Spleen (tissue), 11 donors: ENCODE results near the gene ABCG2. TPM values are rescaled to one million over a fixed set of nuclear protein-coding genes. Genes with fewer than 3 reads are reported as not detected.

Experiments
- DNase-seq: peaks from one replicate; pipeline ENCODE4 v3.0.0-alpha.2; 2020
- H3K27ac ChIP-seq, 8 donors: fragments of 200-600 bp; sonication (generic) in 7 of 8; 1 replicate in 4 of 8; 2 replicates in 4 of 8; pipeline versions ENCODE4 v1.5.0 to v1.8.0; 2016 to 2021; ENCODE audit warnings: inconsistent platforms in 4 of 8, mild to moderate bottlenecking in 4 of 8, moderate library complexity in 1 of 8
- H3K27me3 ChIP-seq, 7 donors: fragments of 200-600 bp; sonication (generic) in 6 of 7; replicated peaks in 1 of 7; 1 replicate in 4 of 7; 2 replicates in 3 of 7; pipeline versions ENCODE4 v1.5.0 to v1.8.0; 2016 to 2021; ENCODE audit warnings: inconsistent platforms in 3 of 7, mild to moderate bottlenecking in 1 of 7
- H3K36me3 ChIP-seq, 6 donors: fragments of 200-600 bp; sonication (generic) in 5 of 6; 1 replicate in 4 of 6; 2 replicates in 2 of 6; pipeline versions ENCODE4 v1.5.0 to v1.8.0; 2016 to 2021; ENCODE audit warnings: inconsistent platforms in 2 of 6
- H3K4me1 ChIP-seq, 6 donors: fragments of 200-600 bp; sonication (generic) in 5 of 6; 1 replicate in 3 of 6; 2 replicates in 3 of 6; pipeline versions ENCODE4 v1.5.0 to v1.8.0; 2016 to 2021; ENCODE audit warnings: inconsistent platforms in 3 of 6
- H3K4me3 ChIP-seq, 8 donors: fragments of 200-600 bp; sonication (generic) in 7 of 8; 1 replicate in 4 of 8; 2 replicates in 4 of 8; pipeline versions ENCODE4 v1.5.0 to v1.8.0; 2016 to 2021; ENCODE audit warnings: inconsistent platforms in 4 of 8, mild to moderate bottlenecking in 4 of 8, moderate library complexity in 2 of 8
- H3K9me3 ChIP-seq, 8 donors: fragments of 200-600 bp; sonication (generic) in 7 of 8; 1 replicate in 4 of 8; 2 replicates in 4 of 8; pipeline versions ENCODE4 v1.5.0 to v1.8.0; 2016 to 2021; ENCODE audit warnings: inconsistent platforms in 4 of 8
- CTCF ChIP-seq, 11 experiments: fragments of 200-600 bp in 7 of 11; fragments of 450-650 bp in 4 of 11; sonication (generic) in 4 of 11; IDR thresholded peaks in 8 of 11; conservative IDR thresholded peaks in 3 of 11; 1 replicate in 7 of 11; 2 replicates in 4 of 11; pipeline versions ENCODE4 v1.4.0 to v1.8.0; 2016 to 2021; ENCODE audit warnings: antibody characterized with exemption in 11 of 11, inconsistent platforms in 4 of 11, mild to moderate bottlenecking in 1 of 11
- POLR2A ChIP-seq, 3 donors: fragments of 450-650 bp; IDR thresholded peaks; one replicate each; pipeline ENCODE4 v1.5.1; 2017; ENCODE audit warnings: antibody characterized with exemption in 3 of 3, mild to moderate bottlenecking in 1 of 3
- POLR2AphosphoS5 ChIP-seq, 3 donors: sonication (generic); formaldehyde crosslinking; IDR thresholded peaks; one replicate each; pipeline ENCODE4 v1.5.1; 2017; ENCODE audit warnings: antibody characterized with exemption in 3 of 3
- WGBS, 5 donors: extraction: QIAGEN DNeasy Blood & Tissue Kit in 3 of 5; methylation state at CpG; one replicate each; pipeline versions ENCODE4 v1.1.5 to v1.1.7; 2013 to 2018; 5-methylcytosine and 5-hydroxymethylcytosine counted together
- intact Hi-C: fragments of 100-400 bp; cut with DNase I; formaldehyde crosslinking; loops from one replicate; pipeline ENCODE4 v1.15.0; 2023; ENCODE audit warnings: low total_unique reads
- polyA plus RNA-seq, 3 donors: library from polyadenylated mRNA; stranded (reverse); fragments of 200-250 nt; gene quantifications; one replicate each; pipeline ENCODE4 v1.2.1, GENCODE V29; 2013
- total RNA-seq, 7 donors: library from RNA; depleted of rRNA in 3 of 7; stranded (reverse); fragments of >200 nt in 3 of 7; fragmentation: NEBNext Ultra II Directional in 4 of 7; extraction: Animal tissue kit (Norgen Biotek cat#: 25700) in 4 of 7; gene quantifications; one replicate each; pipeline versions ENCODE4 v1.1.0 to v1.2.1, GENCODE V29; 2016 to 2021
- donor health status: healthy with polysubstance abuse.
- donor health status: DM: no; HTN: no; CAD: no; lungs with moderate emphysema.
- donor health status: DM: no; HTN: no; CAD: no.
- donor health status: Bipolar disorder and iron deficiency.
- donor health status: healthy.
- donor health status: DM: no; HTN: no; CAD: no.
- donor health status: DM: yes; HTN: yes; CAD: no.

ABCG2 gene
- total and polyA plus RNA-seq, 10 donors, result 0.12 to 3.0 (median 1.4) TPM

GRCh38 chr4:88063634-88064296, 94.7 kb downstream of the ABCG2 start:
- peaks cover 0 to 68% (median 36%) of the 10 kb centered on the region in 6 donors for H3K36me3 ChIP-seq
- no peak overlapping the region for H3K27ac ChIP-seq
- intact Hi-C loops, result no loop called here
- TF ChIP-seq CTCF (IDR thresholded peaks at IDR 0.05 in 8 of 11, conservative IDR thresholded peaks at IDR 0.05 in 3 of 11) (no peak), POLR2A (IDR thresholded peaks at IDR 0.05) (no peak), POLR2AphosphoS5 (IDR thresholded peaks at IDR 0.05) (no peak)
- H3K4me3 ChIP-seq, result no peak overlapping the region
- H3K27me3 ChIP-seq, result no peaks in the 10 kb centered on the region
- peaks cover 0 to 6% (median 2%) of the 10 kb centered on the region in 6 donors for H3K4me1 ChIP-seq
- H3K9me3 ChIP-seq, result peaks cover 0 to 12% (median 9%) of the 10 kb centered on the region in 8 donors
- 87 to 94% (median 89%) methylated on average over 5 of the region's 5 CpGs for WGBS, 5 donors
- DNase-seq, result no peak

DNA sequence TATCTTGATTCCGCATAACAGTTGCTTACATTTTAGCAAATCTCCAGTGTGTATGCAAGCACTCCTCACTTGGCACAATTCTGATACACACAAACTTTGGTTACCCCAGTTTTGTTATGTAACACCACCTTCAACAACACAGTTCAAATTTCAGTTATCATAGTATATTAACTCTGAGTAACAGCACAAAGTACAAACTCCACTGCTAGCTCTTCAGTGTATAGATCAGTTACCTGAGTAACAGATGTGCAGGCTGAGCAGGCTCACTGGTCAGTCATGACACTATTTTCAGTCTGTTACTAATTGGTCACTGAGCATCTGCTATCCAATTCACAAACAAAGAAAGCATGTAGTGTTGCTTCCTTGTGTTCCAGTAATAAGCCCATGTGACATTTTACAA, 95.6 kb downstream of the ABCG2 start:
- WGBS, 5 donors, result 93 to 100% (median 96%) methylated on average over 1 of the region's 1 CpG
- peaks cover 0 to 3% (median under 1%) of the 10 kb centered on the region in 8 donors for H3K9me3 ChIP-seq
- no peak overlapping the region for H3K27ac ChIP-seq
- intact Hi-C loops, result no loop called here
- DNase-seq, result no peak
- TF ChIP-seq POLR2A (IDR thresholded peaks at IDR 0.05) (no peak), POLR2AphosphoS5 (IDR thresholded peaks at IDR 0.05) (no peak), CTCF (IDR thresholded peaks at IDR 0.05 in 8 of 11, conservative IDR thresholded peaks at IDR 0.05 in 3 of 11) (no peak)
- H3K4me3 ChIP-seq, result no peak overlapping the region
- peaks cover 0 to 63% (median 29%) of the 10 kb centered on the region in 6 donors for H3K36me3 ChIP-seq
- peaks cover 0 to 6% (median 2%) of the 10 kb centered on the region in 6 donors for H3K4me1 ChIP-seq
- H3K27me3 ChIP-seq, result no peaks in the 10 kb centered on the region

- no peaks in the 10 kb centered on the region for H3K27me3 ChIP-seq
- no peak for DNase-seq
- 57 to 71% (median 64%) methylated on average over 1 of the region's 1 CpG for WGBS, 5 donors
- H3K9me3 ChIP-seq, result no peaks in the 10 kb centered on the region
- H3K4me3 ChIP-seq, result no peak overlapping the region
- H3K4me1 ChIP-seq, result peaks cover 0 to 6% (median 2%) of the 10 kb centered on the region in 6 donors
- no peak overlapping the region for H3K27ac ChIP-seq
- TF ChIP-seq POLR2A (IDR thresholded peaks at IDR 0.05) (no peak), CTCF (IDR thresholded peaks at IDR 0.05 in 8 of 11, conservative IDR thresholded peaks at IDR 0.05 in 3 of 11) (no peak), POLR2AphosphoS5 (IDR thresholded peaks at IDR 0.05) (no peak)
- H3K36me3 ChIP-seq, result peaks cover 0 to 63% (median 23%) of the 10 kb centered on the region in 6 donors
- intact Hi-C loops, result no loop called here
Observed at GRCh38 chr4:88062311-88062710, 96.1 kb downstream of the ABCG2 start.

DNA sequence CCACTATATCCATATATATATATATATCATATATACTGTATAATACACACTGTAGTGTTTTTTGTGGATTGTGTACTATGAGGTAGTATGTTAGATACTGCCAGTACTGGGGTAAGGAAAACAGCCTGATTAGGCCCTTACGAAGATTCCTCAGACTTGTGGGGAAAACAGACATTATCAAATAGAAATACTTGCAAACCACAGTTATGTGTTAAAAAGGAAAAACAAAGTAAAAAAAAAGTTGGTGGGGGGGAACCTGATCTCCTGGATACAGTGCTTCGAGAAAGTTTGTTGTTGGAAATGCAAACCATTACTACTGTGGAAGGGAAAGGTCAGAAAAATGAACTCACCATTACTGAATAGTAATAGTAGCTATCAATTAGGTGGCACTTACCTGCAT, 98.0 kb downstream of the ABCG2 start:
- 92 to 96% (median 93%) methylated on average over 2 of the region's 2 CpGs for WGBS, 5 donors
- no peak for TF ChIP-seq POLR2AphosphoS5 (IDR thresholded peaks at IDR 0.05)
- no peak for TF ChIP-seq CTCF (IDR thresholded peaks at IDR 0.05 in 8 of 11, conservative IDR thresholded peaks at IDR 0.05 in 3 of 11)
- no peak for TF ChIP-seq POLR2A (IDR thresholded peaks at IDR 0.05)
- Histone ChIP-seq H3K36me3 (peaks cover 0 to 62% (median 11%) of the 10 kb centered on the region in 6 donors), H3K27ac (no peak overlapping the region), H3K4me3 (no peak overlapping the region), H3K27me3 (no peaks in the 10 kb centered on the region), H3K4me1 (peaks cover 0 to 6% (median 2%) of the 10 kb centered on the region in 6 donors), H3K9me3 (no peaks in the 10 kb centered on the region)
- intact Hi-C loops, result no loop called here
- DNase-seq, result no peak
